Parathyroid adenoma (tissue), 2 donors: Measurements from ENCODE around the gene ADGRD1.

Source experiments
- H2AFZ ChIP-seq: fragments of 300-600 bp; sonication (generic); one replicate; pipeline ENCODE4 v1.7.0; 2017; ENCODE audit warnings: antibody characterized with exemption, mild to moderate bottlenecking
- H3K27ac ChIP-seq: fragments of 300-600 bp; sonication (generic); one replicate; pipeline ENCODE4 v1.7.0; 2017
- H3K27me3 ChIP-seq: fragments of 300-600 bp; sonication (generic); one replicate; pipeline ENCODE4 v1.7.0; 2017; ENCODE audit warnings: low read length; ENCODE audit not compliant: control insufficient read depth, insufficient read depth
- H3K36me3 ChIP-seq: fragments of 300-600 bp; sonication (generic); one replicate; pipeline ENCODE4 v1.7.0; 2017; ENCODE audit warnings: low read length; ENCODE audit not compliant: control insufficient read depth, insufficient read depth
- H3K4me1 ChIP-seq: fragments of 300-600 bp; sonication (generic); one replicate; pipeline ENCODE4 v1.7.0; 2017; ENCODE audit warnings: control low read depth
- H3K4me2 ChIP-seq: fragments of 300-600 bp; sonication (generic); one replicate; pipeline ENCODE4 v1.7.0; 2017; ENCODE audit warnings: low read length
- H3K4me3 ChIP-seq: fragments of 300-600 bp; sonication (generic); one replicate; pipeline ENCODE4 v1.7.0; 2017; ENCODE audit warnings: low read depth, low read length
- H3K79me2 ChIP-seq: fragments of 300-600 bp; sonication (generic); one replicate; pipeline ENCODE4 v1.7.0; 2017; ENCODE audit warnings: control low read depth
- H3K9ac ChIP-seq: fragments of 300-600 bp; sonication (generic); one replicate; pipeline ENCODE4 v1.7.0; 2017; ENCODE audit warnings: mild to moderate bottlenecking
- H3K9me3 ChIP-seq: fragments of 300-600 bp; sonication (generic); one replicate; pipeline ENCODE4 v1.7.0; 2017; ENCODE audit warnings: low read length; ENCODE audit not compliant: control insufficient read depth
- CTCF ChIP-seq: fragments of 300-600 bp; sonication (generic); IDR thresholded peaks from one replicate; pipeline ENCODE4 v1.7.0; 2017; ENCODE audit warnings: antibody characterized with exemption, mild to moderate bottlenecking
- donor health status: primary hyperparathyroidism.

Gene ADGRD1

GRCh38 chr12:131108177-131108955 lies 154.7 kb downstream of the ADGRD1 start:
- H3K27ac ChIP-seq, result no peak overlapping the region
- H3K36me3 ChIP-seq, result no peaks in the 10 kb centered on the region
- H3K79me2 ChIP-seq, result no peaks in the 10 kb centered on the region
- no peak overlapping the region for H3K9ac ChIP-seq
- no peak overlapping the region for H2AFZ ChIP-seq
- H3K4me1 ChIP-seq, result no peaks in the 10 kb centered on the region
- H3K9me3 ChIP-seq, result no peaks in the 10 kb centered on the region
- H3K4me2 ChIP-seq, result no peak overlapping the region
- TF ChIP-seq CTCF, result no peak
- no peaks in the 10 kb centered on the region for H3K27me3 ChIP-seq
- no peak overlapping the region for H3K4me3 ChIP-seq

- Histone ChIP-seq H2AFZ (no peak overlapping the region), H3K4me1 (no peaks in the 10 kb centered on the region), H3K9me3 (no peaks in the 10 kb centered on the region), H3K4me3 (no peak overlapping the region), H3K27me3 (no peaks in the 10 kb centered on the region), H3K4me2 (no peak overlapping the region), H3K79me2 (no peaks in the 10 kb centered on the region), H3K27ac (no peak overlapping the region), H3K36me3 (no peaks in the 10 kb centered on the region), H3K9ac (no peak overlapping the region)
- TF ChIP-seq CTCF, result no peak
Observed at GRCh38 chr12:131111446-131111845, 157.7 kb downstream of the ADGRD1 start.

GRCh38 chr12:131112021-131112420 lies 158.3 kb downstream of the ADGRD1 start:
- Histone ChIP-seq H3K4me2 (no peak overlapping the region), H3K27me3 (no peaks in the 10 kb centered on the region), H2AFZ (no peak overlapping the region), H3K9me3 (no peaks in the 10 kb centered on the region), H3K4me1 (no peaks in the 10 kb centered on the region), H3K4me3 (no peak overlapping the region), H3K9ac (no peak overlapping the region), H3K36me3 (no peaks in the 10 kb centered on the region), H3K79me2 (no peaks in the 10 kb centered on the region), H3K27ac (no peak overlapping the region)
- TF ChIP-seq CTCF, result no peak

- no peak overlapping the region for H3K27ac ChIP-seq
- H3K4me2 ChIP-seq, result no peak overlapping the region
- H3K9ac ChIP-seq, result no peak overlapping the region
- no peaks in the 10 kb centered on the region for H3K4me1 ChIP-seq
- H3K36me3 ChIP-seq, result no peaks in the 10 kb centered on the region
- no peaks in the 10 kb centered on the region for H3K27me3 ChIP-seq
- no peak overlapping the region for H2AFZ ChIP-seq
- H3K79me2 ChIP-seq, result no peaks in the 10 kb centered on the region
- H3K9me3 ChIP-seq, result no peaks in the 10 kb centered on the region
- TF ChIP-seq CTCF, result no peak
- no peak overlapping the region for H3K4me3 ChIP-seq
Observed at GRCh38 chr12:131112700-131113290, 159.1 kb downstream of the ADGRD1 start.
